LNCaP clone FGC (cell line): Measurements from ENCODE around the gene SPOCD1.

Experiments
- DNase-seq: peaks from one replicate; pipeline ENCODE4 v3.0.0-alpha.2; 2011; ENCODE audit warnings: low read depth
- H3K4me3 ChIP-seq: 2 replicates; pipeline ENCODE4 v1.5.1; 2011; ENCODE audit warnings: mild to moderate bottlenecking, low read depth, low read length, control low read depth
- TF ChIP-seq, protein P1 (sequence below): IDR thresholded peaks from 2 replicates; pipeline ENCODE4 v1.5.1; 2012; ENCODE audit warnings: mild to moderate bottlenecking; ENCODE audit not compliant: control insufficient read depth, insufficient read depth; ENCODE audit errors: extremely low read depth

Gene SPOCD1

DNA sequence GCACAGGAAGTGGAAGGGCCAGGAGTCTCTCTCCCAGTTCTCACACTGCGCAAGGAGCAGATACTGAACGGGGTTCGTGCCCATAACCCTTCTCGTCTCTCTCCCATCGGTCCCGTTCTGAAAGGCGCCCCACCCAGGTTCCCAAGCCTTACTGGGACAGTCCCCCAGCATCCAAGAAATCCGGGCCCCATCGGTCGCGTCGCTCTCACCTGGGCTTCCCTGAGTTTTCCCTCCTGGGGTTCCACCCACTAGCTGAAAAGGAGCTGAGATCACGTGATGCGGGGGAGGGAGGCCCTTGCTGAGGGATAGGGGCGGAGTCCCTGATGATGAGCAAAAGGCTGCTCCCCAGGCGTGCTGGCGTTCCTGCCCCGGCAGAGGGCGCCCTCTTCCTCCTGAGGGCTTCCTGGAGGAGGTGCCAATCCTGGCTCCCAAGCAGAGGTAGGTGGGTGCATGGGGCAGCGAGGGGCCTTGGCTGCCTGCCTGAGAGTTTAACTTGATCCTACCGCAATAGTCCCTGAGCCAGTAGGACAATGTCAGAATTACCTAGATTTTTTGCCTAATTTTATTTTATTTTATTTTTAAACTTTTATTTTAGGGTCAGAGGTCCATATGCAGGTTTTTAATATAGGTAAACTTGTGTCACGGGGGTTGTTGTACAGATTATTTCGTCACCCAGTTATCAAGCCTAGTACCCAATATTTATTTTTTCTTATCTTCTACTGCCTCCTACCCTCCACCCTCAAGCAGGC, at the start of gene SPOCD1:
SPOCD1 (minus strand) TSS at position 271 of the 749 bp plus-strand sequence. CDS start 689 bp downstream, outside the sequence.
- TF ChIP-seq, protein P1, sequence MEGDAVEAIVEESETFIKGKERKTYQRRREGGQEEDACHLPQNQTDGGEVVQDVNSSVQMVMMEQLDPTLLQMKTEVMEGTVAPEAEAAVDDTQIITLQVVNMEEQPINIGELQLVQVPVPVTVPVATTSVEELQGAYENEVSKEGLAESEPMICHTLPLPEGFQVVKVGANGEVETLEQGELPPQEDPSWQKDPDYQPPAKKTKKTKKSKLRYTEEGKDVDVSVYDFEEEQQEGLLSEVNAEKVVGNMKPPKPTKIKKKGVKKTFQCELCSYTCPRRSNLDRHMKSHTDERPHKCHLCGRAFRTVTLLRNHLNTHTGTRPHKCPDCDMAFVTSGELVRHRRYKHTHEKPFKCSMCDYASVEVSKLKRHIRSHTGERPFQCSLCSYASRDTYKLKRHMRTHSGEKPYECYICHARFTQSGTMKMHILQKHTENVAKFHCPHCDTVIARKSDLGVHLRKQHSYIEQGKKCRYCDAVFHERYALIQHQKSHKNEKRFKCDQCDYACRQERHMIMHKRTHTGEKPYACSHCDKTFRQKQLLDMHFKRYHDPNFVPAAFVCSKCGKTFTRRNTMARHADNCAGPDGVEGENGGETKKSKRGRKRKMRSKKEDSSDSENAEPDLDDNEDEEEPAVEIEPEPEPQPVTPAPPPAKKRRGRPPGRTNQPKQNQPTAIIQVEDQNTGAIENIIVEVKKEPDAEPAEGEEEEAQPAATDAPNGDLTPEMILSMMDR = peak; percentile 75
- DNase-seq = peak; percentile 28
- H3K4me3 ChIP-seq = no peak within 1 kb of the TSS

DNA sequence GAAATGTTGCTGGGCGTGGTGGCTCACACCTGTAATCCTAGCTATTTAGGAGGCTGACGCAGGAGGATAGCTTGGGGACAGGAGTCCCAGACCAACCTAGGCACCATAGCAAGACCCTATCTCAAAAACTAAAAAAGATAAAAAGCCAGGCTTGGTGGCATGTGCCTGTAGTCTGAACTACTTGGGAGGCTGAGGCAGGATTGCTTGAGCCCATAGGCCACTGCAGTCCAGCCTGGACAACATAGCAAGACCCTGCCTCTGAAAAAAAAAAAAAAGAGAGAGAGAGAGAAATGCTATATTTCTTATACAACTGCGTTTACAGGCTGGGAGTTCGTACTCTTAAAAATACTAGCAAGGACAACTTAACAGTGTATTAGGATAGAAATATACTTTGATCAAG, 46.2 kb upstream of the SPOCD1 start:
- TF ChIP-seq, protein P1 = no peak
- H3K4me3 ChIP-seq = no peak overlapping the region
- DNase-seq = no peak

DNA sequence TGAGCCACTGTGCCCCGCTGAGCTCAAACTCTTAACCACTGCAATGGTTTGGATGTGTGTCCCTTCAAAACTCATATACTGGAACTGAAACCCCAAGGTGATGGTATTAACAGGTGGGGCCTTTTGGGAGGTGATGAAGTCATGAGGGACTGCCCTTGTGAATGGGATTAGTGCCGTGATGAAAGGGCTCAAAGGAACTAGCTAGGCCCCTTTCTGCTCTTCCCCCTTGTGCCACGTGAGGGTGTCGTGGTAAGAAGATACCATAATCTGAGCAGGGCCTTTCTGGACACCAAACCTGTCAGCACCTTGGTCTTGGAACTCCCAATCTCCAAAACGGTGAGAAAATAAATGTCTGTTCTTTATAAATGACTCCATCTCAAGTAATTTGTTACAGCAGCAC, 45.5 kb upstream of the SPOCD1 start:
- DNase-seq = no peak
- H3K4me3 ChIP-seq = no peak overlapping the region
- TF ChIP-seq, protein P1 = no peak

DNA sequence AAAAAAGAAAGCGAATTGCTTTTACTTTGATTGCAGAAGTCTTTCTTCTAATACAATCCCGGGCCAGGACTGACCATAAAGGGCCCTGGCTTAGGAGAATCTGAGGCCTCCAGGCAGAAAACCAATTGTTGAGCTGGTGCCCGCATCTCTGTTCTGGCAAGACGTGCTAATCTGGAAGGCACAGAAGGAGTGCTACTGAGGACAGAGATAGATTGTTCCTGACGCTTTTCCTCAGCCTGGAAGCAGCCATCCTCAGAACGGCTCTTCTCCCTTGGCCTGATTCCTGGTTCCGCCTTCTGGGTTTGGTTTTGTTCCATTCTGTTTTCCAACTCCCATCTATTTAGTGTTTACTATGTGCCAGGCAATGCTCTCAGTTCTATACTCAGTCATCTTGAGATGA, 44.8 kb upstream of the SPOCD1 start:
- DNase-seq = no peak
- TF ChIP-seq, protein P1 = no peak
- no peak overlapping the region for H3K4me3 ChIP-seq

DNA sequence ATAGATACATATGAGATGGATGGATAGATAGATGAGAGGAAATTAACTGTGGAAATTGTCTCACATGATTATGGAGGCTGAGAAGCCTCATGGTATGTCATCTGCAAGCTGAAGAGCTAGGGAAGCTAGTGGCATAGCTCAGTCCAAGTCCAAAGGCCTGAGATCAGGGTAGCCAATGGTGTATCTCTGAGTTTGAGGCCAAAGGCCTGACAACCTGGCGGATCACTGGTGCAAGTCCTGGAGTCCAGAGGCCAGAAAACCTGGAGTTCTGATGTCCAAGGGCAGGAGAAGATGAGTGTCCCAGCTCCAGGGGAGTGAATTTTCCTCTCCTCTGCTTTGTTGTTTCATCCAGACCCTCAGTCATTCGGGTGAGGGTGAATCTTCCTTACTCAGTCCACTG, 43.9 kb upstream of the SPOCD1 start:
- TF ChIP-seq, protein P1 = no peak

DNA sequence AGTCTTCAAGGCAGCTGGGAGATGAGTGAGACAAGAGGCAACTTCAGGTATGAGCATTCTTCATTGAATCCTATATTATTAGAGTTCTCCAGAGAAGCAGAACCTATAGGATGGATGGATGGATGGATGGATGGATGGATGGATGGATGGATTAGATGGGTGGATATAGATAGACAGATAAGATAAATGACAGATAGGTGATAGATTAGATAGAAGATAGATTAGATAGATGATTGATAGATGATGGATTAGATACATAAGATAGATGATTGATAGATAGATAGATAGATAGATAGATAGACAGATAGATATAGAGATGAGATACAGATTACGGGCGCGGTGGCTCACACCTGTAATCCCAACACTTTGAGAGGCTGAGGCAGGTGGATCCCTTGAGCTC, 43.2 kb upstream of the SPOCD1 start:
- TF ChIP-seq, protein P1 = no peak
- no peak for DNase-seq

More for the DNA sequence above, 43.9 kb upstream of the SPOCD1 start:
- H3K4me3 ChIP-seq = no peak overlapping the region
- DNase-seq = no peak

DNA sequence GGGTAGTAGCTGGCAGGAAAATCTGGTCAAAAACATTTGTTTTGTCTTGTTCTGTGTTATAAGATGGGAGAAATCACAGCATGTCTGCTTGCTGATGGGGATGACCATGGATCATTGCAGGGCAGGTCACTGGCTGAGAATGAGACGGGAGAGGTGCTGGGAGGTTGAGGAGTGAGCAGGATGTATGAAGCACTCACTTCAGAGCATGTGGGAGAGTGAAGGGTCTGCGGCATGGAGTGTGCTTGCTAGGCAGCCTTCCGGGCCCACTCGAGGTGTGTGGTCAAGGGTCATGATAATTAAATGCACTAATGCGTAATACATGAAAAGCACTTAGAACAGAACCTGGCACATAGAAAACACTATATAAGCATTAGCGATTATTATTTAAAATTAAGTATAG, 42.0 kb upstream of the SPOCD1 start:
- no peak for DNase-seq
- H3K4me3 ChIP-seq = no peak overlapping the region
- TF ChIP-seq, protein P1 = no peak

More for the DNA sequence above, 43.2 kb upstream of the SPOCD1 start:
- no peak overlapping the region for H3K4me3 ChIP-seq
